ENCODE results near the gene KMO.

KMO gene

GRCh38 chr1:241542199-241542907 lies 10.2 kb downstream of the KMO start:
- DNase-seq = no peak

DNA sequence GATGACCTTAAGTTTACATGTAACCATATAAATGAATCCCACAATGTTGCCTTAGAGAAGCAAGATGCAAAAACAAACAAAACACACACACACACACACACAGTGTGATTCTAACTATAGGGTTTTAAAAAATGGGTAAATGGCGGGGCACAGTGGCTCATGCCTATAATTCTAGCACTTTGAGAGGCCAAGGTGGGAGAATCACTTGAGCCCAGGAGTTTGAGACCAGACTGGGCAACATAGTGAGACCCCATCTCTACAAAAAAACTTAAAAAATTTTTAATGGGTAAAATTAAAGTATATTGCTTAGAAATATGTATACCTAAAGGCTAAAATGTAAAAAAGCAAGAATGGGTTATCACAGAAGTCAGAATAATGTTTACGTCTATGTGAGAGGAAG lies 15.8 kb downstream of the KMO start:
- DNase-seq = no peak

DNA sequence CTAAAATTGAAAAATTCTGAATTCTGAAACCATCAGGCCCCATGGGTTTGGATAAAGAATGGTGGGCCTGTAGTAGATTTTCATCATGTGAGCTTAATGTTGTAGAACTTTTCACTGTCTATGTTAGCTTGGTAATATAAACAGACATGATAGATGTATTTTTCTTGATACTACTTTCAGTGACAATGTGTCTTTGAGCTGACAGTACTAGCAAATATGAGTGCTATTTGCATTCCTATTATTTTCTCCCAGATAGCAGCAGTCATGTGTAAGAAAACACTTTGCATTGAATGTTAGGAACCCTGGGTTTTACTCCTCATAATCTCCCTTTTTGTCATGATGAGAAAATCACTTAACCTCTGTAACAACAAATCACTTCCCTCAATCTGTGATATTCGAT lies 18.1 kb downstream of the KMO start:
- no peak for DNase-seq

DNA sequence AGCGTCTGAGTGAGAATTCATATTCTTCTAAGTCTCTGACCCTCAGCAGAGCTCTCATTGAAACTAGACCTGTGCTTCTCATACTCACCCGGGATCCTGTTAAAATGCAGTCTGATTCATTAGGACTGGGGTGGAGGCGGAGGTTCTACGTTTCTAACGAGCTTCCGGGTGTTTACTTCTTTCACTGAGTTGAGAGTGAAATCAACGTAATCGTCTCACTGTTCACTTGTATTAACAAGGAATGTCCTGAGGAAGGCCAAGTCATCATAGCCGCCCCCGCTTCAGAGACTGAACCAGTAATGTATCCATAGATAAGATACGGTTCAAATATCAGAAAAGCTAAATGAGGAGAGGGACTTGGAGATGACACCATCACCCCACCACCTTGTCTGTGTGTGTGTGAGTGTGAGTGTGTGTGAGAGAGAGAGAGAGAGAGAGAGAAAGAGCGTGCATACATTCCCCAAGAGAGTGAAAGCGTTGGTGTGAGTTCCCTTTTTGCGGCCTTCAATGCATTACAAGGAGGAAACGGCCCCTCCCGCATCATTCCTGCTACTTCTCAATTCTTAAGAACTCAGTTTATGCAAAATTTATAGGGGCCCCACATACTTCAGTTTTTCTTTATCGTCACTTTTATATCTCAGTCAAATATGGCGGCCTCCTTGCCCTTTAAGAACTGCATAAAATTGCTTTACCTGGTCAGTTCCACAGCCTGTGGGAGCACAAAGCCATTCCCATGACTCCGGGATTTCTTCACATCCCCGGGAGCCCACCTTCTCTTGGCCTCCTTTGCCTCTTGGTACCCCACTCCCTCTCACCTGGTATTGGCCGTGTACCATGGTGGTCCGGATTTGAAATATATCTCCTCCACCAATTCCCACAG lies 19.8 kb downstream of the KMO start:
- peak; percentile 83 to 87 for DNase-seq

DNA sequence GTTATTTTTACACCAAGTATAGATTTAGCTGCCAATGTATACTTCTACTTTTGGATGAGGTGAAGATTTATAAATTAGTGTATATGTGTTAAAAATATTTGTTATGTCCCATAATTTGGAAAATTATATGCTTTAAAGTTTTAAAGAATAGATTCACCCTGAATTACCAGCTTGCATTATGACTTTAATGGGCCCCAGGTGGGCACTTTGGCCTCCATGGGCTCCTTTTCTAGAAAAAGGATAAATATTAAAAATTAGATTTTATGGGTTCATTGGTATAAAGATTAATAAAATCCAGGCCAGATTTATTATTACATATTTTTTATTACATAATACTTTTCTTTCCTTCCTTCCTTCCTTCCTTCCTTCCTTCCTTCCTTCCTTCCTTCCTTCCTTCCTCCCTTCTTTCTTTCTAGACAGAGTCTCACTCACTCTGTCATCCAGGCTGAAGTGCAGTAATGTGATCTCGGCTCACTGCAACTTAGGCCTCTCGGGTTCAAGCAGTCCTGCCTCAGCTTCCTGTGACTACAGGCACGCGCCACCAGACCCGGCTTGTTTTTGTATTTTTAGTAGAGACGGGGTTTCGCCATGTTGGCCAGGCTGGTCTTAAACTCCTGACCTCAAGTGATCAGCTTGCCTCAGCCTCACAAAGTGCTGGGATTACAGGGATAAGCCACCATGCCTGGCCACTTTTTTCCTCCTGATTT lies 21.9 kb downstream of the KMO start:
- peak in 1 of 2 experiments; percentile 6 for DNase-seq

DNA sequence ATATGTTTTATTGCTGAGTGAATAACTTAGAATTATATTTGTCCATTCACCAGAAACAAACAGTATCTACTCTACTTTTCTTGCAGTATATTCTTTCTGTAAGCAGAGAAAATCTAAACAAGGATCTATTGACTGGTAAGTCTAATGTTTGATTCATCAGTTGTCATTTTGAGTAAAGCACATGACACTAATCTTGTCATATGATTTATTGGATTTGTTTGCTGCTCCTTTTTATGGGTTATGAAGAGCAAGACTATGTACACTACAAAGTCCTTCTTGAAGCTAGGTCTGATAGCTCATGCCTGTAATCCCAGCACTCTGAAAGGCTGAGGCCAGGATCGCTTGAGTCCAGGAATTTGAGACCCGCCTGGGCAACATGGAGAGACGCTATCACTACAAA lies 23.3 kb downstream of the KMO start:
- DNase-seq = no peak

DNA sequence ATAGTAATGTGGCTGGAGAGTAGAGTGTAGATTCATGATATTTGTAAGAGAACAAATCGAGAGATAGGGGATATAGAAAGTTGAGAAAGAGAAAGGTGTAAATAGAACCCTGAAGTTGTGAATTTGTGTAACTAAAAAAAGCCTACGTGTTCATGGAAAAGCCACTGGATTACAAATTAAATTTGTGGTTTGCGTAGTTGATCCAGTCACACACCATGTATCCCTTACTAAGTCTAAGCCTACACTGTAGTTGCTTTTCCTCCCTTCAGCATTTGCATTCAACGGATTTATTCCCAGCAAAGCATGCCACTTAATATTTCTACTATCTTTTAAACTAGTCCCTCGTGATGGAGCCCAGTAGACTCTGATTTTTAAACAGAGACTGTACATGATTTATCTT lies 24.9 kb downstream of the KMO start:
- DNase-seq = no peak

- DNase-seq = no peak
These were observed 25.5 kb downstream of the KMO start for GRCh38 chr1:241557551-241558193.

DNA sequence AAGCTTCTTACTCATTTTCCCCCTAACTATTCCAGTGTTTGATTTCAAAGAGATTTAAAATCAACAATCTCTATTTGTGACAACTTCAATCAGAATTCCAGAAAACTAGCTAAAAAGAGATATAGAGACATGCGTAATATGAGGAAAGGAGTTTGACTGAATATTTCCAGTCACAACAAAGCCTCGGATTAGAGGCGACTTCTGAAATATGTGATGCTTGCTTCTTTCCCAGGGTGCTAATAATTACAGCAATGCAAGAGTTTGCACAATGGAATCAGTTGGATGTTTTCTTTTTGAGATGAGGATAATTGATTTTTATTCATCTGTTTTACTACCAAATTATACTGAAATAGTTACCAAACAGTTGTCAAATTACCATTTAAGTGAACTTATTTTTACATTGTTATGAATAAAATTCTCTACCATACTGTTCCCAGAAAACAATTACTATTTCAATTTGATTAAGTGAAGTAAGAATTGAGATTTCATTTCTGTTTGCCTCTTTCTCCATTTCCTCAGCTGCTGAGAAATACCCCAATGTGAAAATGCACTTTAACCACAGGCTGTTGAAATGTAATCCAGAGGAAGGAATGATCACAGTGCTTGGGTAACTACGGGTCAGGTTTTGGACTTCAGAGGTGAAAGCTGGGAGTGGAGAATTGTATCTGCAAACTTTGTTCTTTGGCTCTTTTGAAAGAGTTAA lies 28.1 kb downstream of the KMO start:
- peak; percentile 25 to 33 for DNase-seq

GRCh38 chr1:241560849-241561187 lies 28.6 kb downstream of the KMO start:
- no peak for DNase-seq

GRCh38 chr1:241569848-241570247 lies 37.7 kb downstream of the KMO start:
- no peak for DNase-seq

- no peak for DNase-seq
These were observed 42.0 kb downstream of the KMO start for GRCh38 chr1:241574154-241574553.

- DNase-seq = no peak
These were observed 47.3 kb downstream of the KMO start for GRCh38 chr1:241579434-241579833.

GRCh38 chr1:241582921-241583321 lies 50.7 kb downstream of the KMO start:
- no peak for DNase-seq

GRCh38 chr1:241586905-241587512 lies 54.8 kb downstream of the KMO start:
- no peak for DNase-seq

GRCh38 chr1:241589521-241589920 lies 57.3 kb downstream of the KMO start:
- no peak for DNase-seq

DNA sequence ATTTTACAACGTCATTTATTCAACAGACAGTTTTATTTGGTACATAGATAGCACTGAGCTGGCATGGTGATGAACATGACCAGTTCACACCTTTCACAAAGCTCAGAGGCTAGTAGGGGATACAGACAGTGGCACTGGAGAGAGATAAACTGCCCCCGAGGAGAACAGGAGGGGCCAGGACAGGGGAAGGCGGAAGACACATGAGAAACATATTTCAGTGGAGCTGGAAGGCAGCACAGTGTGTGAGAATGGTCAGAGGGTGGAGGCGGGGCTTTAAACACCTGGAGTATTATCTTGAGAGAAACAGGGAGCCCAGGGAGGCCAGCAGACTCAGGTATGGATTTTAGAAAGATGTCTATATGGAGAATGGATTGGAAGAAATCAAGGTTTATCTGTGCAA lies 58.5 kb downstream of the KMO start:
- DNase-seq = no peak

GRCh38 chr1:241591317-241591716 lies 59.1 kb downstream of the KMO start:
- DNase-seq = no peak

GRCh38 chr1:241591736-241592135 lies 59.6 kb downstream of the KMO start:
- DNase-seq = no peak

DNA sequence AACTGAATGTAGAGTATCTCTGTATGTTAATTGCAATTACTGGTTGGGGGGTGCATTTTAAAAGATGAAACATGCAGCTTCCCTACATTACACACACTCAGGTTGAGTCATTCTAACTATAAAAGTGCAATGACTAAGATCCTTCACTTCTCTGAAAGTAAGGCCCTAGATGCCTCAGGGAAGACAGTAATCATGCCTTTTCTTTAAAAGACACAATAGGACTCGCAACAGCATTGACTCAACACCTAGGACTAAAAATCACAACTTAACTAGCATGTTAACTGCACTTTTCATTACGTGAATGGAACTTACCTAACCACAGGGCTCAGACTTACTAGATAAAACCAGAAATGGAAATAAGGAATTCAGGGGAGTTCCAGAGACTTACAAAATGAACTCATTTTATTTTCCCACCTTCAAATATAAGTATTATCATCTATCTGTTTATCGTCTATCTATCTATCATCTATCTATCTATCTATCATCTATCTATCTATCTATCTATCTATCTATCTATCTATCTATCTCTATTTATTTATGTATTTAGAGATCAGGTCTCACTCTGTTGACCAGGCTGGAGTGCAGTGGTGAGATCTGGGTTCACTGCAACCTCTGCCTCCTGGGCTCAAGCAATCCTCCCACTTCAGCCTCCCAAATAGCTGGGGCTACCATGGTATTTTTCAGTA lies 60.2 kb downstream of the KMO start:
- no peak for DNase-seq

DNA sequence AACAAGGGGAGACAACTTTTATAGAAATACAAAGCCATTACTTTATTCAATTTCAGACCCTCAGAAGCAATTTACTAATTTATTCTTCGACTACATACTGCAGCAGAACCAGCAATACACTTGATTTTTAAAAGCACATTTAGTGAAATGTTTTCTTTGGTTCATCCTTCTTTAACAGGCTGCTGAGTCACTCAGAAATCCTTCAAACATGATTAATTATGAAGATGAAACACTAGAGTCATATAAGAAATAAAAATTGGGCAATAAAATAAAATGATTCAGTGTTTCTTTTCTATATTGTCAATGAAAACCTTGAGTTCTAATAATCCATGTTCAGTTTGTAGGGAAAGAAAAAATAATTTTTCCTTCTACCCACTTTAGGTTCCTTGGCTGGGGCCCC lies 61.0 kb downstream of the KMO start:
- no peak for DNase-seq

DNA sequence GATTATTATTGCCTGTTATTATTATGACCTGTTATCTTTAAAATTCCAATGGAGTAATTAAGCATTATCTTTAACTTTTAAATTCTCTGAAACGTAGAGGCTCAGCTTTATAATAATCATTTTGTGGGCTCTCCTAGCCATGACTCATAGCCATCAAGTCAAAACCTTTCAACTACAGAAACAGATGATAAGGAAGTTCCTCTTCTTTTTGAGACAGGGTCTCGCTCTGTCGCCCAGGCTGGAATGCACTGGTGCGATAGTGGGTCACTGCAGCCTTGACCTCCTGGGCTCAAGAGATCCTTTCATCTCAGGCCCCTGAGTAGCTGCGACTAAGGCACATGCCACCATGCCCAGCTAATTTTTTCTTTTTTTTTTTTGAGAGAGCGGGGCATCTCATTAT lies 64.5 kb downstream of the KMO start:
- DNase-seq = no peak
